GM18517 (cell line): ENCODE measurements around the gene AHSG.

Experiments used
- ATAC-seq: cut with Tn5 transposase; IDR thresholded peaks from one replicate; pipeline ENCODE4 v1.9.1; 2021; ENCODE audit warnings: mild to moderate bottlenecking, moderate library complexity; ENCODE audit not compliant: unreplicated experiment

AHSG gene

GRCh38 chr3:186590580-186591295 lies 22.1 kb upstream of the AHSG start:
- no peak for ATAC-seq

GRCh38 chr3:186592682-186593081 lies 20.2 kb upstream of the AHSG start:
- no peak for ATAC-seq

- no peak for ATAC-seq
Observed at GRCh38 chr3:186593862-186594261, 19.0 kb upstream of the AHSG start.

- ATAC-seq: no peak
Observed at GRCh38 chr3:186594591-186595113, 18.2 kb upstream of the AHSG start.

GRCh38 chr3:186596568-186597287 lies 16.1 kb upstream of the AHSG start:
- no peak for ATAC-seq

GRCh38 chr3:186598108-186598784 lies 14.6 kb upstream of the AHSG start:
- ATAC-seq: no peak

GRCh38 chr3:186598794-186599141 lies 14.1 kb upstream of the AHSG start:
- no peak for ATAC-seq

- no peak for ATAC-seq
Observed at GRCh38 chr3:186599142-186599784, 13.6 kb upstream of the AHSG start.

- no peak for ATAC-seq
Observed at GRCh38 chr3:186599785-186600166, 13.1 kb upstream of the AHSG start.

GRCh38 chr3:186600896-186601295 lies 12.0 kb upstream of the AHSG start:
- no peak for ATAC-seq

- ATAC-seq: no peak
Observed at GRCh38 chr3:186603159-186603558, 9.7 kb upstream of the AHSG start.

- ATAC-seq: no peak
Observed at GRCh38 chr3:186605078-186605477, 7.8 kb upstream of the AHSG start.

- no peak for ATAC-seq
Observed at GRCh38 chr3:186605561-186606545, 7.0 kb upstream of the AHSG start.

- ATAC-seq: no peak
Observed at GRCh38 chr3:186608624-186609215, 4.1 kb upstream of the AHSG start.

GRCh38 chr3:186609247-186609868 lies 3.5 kb upstream of the AHSG start:
- ATAC-seq: no peak

- ATAC-seq: no peak
Observed at GRCh38 chr3:186612065-186612464, 795 bp upstream of the AHSG start.

GRCh38 chr3:186613637-186614265 lies 891 bp downstream of the AHSG start:
- no peak for ATAC-seq

GRCh38 chr3:186614266-186614596 lies 1.4 kb downstream of the AHSG start:
- no peak for ATAC-seq
